Natural killer cell treated with Interleukin-12 subunit alpha and Interleukin-12 subunit beta and Interleukin-15 and Interleukin-18, amount 100 ng/mL, for 72 hours (primary cell): ENCODE results near the gene TMEM156. TPM values are rescaled to one million over a fixed set of nuclear protein-coding genes. Genes with fewer than 3 reads are reported as not detected.
"Not testable (repeated sequence)": the region's sequence is repeated elsewhere in the genome, so short reads cannot be mapped to it uniquely, and the experiment has no call there.

Experiments
- ATAC-seq, 2 donors: fragments of 150-1000 bp; cut with Tn5 transposase in 1 of 2; sonication (Bioruptor Pico), chemical (Tn5 transposase) in 1 of 2; 2 replicates each; pipeline ENCODE4 v1.10.0; 2021
- DNase-seq: peaks from one replicate; pipeline ENCODE4 v3.0.0; 2022; ENCODE audit warnings: low spot score
- H3K27ac Mint-ChIP-seq, 2 donors: 1 replicate in 1 of 2; 2 replicates in 1 of 2; pipeline ENCODE4 v1.8.0; 2022; ENCODE audit warnings: mixed read lengths in 2 of 2, mild to moderate bottlenecking in 1 of 2, moderate library complexity in 1 of 2
- H3K27me3 Mint-ChIP-seq, 2 donors: 1 replicate in 1 of 2; 2 replicates in 1 of 2; pipeline ENCODE4 v1.8.0; 2022; ENCODE audit warnings: mixed read lengths in 2 of 2
- H3K36me3 Mint-ChIP-seq: one replicate; pipeline ENCODE4 v1.8.0; 2022; ENCODE audit warnings: mixed read lengths
- H3K4me1 Mint-ChIP-seq, 2 donors: 1 replicate in 1 of 2; 2 replicates in 1 of 2; pipeline ENCODE4 v1.8.0; 2022; ENCODE audit warnings: low read depth in 2 of 2, mixed read lengths in 2 of 2, mild to moderate bottlenecking in 1 of 2
- H3K4me3 Mint-ChIP-seq: one replicate; pipeline ENCODE4 v1.8.0; 2022; ENCODE audit warnings: mixed read lengths
- H3K9me3 Mint-ChIP-seq: 2 replicates; pipeline ENCODE4 v1.8.0; 2022; ENCODE audit warnings: mixed read lengths
- total RNA-seq, 2 donors: library from RNA; stranded (reverse); gene quantifications; one replicate each; pipeline ENCODE4 v1.2.3, GENCODE V29; 2022

TMEM156 gene
- total RNA-seq, 2 donors from 2014 or later = 7.9 to 10.3 TPM

DNA sequence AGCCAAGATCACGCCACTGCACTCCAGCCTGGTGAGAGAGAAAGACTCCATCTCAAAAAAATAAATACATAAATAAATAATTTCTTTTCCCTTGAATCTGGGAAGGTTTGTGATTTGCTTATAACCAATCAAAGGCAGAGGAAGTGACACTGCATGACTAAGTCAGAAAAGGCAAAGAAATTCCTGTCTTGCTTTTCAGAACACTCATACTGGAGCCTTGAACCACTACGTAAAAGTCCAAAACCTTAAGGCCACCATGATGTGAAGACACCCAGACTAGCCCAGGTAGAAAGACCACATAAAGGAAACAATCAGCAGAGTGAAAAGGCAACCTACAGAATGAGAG is 36.6 kb downstream of the TMEM156 start:
- H3K27me3 Mint-ChIP-seq = no peaks in the 10 kb centered on the region
- H3K27ac Mint-ChIP-seq = no peak overlapping the region
- DNase-seq (no peak), ATAC-seq (no peak)
- H3K9me3 Mint-ChIP-seq = peaks cover 3% of the 10 kb centered on the region
- no peaks in the 10 kb centered on the region for H3K4me1 Mint-ChIP-seq
- no peak overlapping the region for H3K4me3 Mint-ChIP-seq
- peaks cover 6% of the 10 kb centered on the region for H3K36me3 Mint-ChIP-seq

- no peak for DNase-seq
- Mint-ChIP-seq H3K27me3 (no peaks in the 10 kb centered on the region), H3K27ac (no peak overlapping the region), H3K4me3 (no peak overlapping the region), H3K36me3 (no peaks in the 10 kb centered on the region), H3K9me3 (no peaks in the 10 kb centered on the region), H3K4me1 (no peaks in the 10 kb centered on the region)
- ATAC-seq = no peak
Measured at GRCh38 chr4:38994135-38994534, 38.1 kb downstream of the TMEM156 start.

DNA sequence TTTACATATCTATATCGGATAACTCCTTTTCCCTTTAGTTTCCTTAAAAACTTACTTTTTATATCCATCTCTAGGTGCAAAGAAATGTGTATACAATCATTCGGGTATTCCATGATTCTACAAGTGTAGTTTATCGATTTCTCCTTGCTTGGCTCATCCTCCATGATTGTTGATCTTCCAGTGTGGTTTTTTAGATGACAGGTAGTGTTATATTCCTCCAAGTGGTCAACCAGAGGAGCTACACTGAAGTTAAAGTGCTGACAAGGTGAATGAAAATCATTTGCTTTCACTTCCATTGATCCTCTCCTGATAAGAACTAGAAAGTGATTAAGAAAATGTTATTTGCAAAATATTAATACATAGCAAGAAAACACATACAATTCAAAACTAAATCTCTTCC is 38.5 kb downstream of the TMEM156 start:
- no peaks in the 10 kb centered on the region for H3K4me1 Mint-ChIP-seq
- DNase-seq (no peak), ATAC-seq (no peak)
- H3K27me3 Mint-ChIP-seq = no peaks in the 10 kb centered on the region
- H3K9me3 Mint-ChIP-seq = no peaks in the 10 kb centered on the region
- H3K4me3 Mint-ChIP-seq = no peak overlapping the region
- H3K27ac Mint-ChIP-seq = no peak overlapping the region
- no peaks in the 10 kb centered on the region for H3K36me3 Mint-ChIP-seq

- peak in 1 of 2 donors; percentile 13 for ATAC-seq
- DNase-seq = no peak
- Mint-ChIP-seq H3K9me3 (no peaks in the 10 kb centered on the region), H3K4me3 (no peak overlapping the region), H3K27me3 (no peaks in the 10 kb centered on the region), H3K4me1 (peaks cover 0 to 4% of the 10 kb centered on the region in 2 donors), H3K36me3 (no peaks in the 10 kb centered on the region), H3K27ac (no peak overlapping the region)
Measured at GRCh38 chr4:38990241-38990640, 42.0 kb downstream of the TMEM156 start.

- Mint-ChIP-seq H3K27me3 (no peaks in the 10 kb centered on the region), H3K4me3 (no peak overlapping the region), H3K27ac (no peak overlapping the region), H3K36me3 (no peaks in the 10 kb centered on the region), H3K9me3 (no peaks in the 10 kb centered on the region), H3K4me1 (peaks cover 0 to 4% of the 10 kb centered on the region in 2 donors)
- ATAC-seq = no peak
- no peak for DNase-seq
Measured at GRCh38 chr4:38989487-38989886, 42.7 kb downstream of the TMEM156 start.

DNA sequence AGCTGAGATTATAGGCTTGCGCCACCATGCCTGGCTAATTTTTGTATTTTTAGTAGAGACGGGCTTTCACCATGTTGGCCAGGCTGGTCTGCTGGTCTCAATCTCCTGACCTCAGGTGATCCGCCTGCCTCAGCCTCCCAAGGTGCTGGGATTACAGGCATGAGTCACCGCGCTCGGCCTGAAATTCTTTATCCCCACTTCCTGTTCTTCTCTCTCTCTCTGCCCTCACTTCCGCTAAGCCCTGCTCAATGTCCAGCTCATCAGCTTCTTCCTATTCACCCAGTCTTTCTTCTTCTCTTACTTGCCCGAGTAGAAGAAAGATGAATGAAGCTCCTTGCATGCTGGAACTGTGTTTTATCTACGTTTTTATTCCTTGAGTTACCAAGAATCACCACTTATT is 43.9 kb downstream of the TMEM156 start:
- not testable (repeated sequence) for H3K4me1 Mint-ChIP-seq, DNase-seq, H3K27me3 Mint-ChIP-seq, ATAC-seq, H3K4me3 Mint-ChIP-seq, H3K9me3 Mint-ChIP-seq, H3K36me3 Mint-ChIP-seq
- peak overlapping the region in 1 of 2 donors; percentile 3 for H3K27ac Mint-ChIP-seq

DNA sequence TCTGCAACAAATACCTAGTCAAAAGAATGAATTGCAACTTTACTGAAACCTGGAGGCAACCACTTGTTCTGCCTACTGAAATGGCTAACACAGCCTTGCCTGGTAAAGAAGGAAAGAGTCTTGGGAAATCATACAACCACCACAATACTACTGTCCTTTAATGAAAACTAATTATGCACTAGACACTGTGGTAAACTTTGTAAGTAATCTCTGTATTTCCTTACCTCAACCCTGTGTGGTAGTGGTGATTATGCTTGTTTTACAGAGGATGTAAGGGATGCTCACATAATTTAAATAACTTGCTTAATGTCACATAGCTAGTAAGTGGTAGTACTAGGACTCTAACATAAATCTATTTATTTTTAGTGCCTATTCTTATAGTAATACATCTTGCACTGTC is 44.7 kb downstream of the TMEM156 start:
- H3K27ac Mint-ChIP-seq = peak overlapping the region in 1 of 2 donors; percentile 3
- H3K4me3 Mint-ChIP-seq = no peak overlapping the region
- peak; percentile 43 to 60 for ATAC-seq
- H3K4me1 Mint-ChIP-seq = peaks cover 0 to 7% of the 10 kb centered on the region in 2 donors
- no peaks in the 10 kb centered on the region for H3K27me3 Mint-ChIP-seq
- H3K36me3 Mint-ChIP-seq = peaks cover 2% of the 10 kb centered on the region
- DNase-seq = no peak
- no peaks in the 10 kb centered on the region for H3K9me3 Mint-ChIP-seq

GRCh38 chr4:38985410-38986100 is 46.7 kb downstream of the TMEM156 start:
- Mint-ChIP-seq H3K36me3 (peaks cover 8% of the 10 kb centered on the region), H3K27ac (peak overlapping the region in 1 of 2 donors; percentile 74), H3K4me1 (peaks cover 7 to 8% of the 10 kb centered on the region in 2 donors), H3K9me3 (no peaks in the 10 kb centered on the region), H3K4me3 (no peak overlapping the region), H3K27me3 (no peaks in the 10 kb centered on the region)
- DNase-seq (no peak), ATAC-seq (no peak)

GRCh38 chr4:38983787-38984598 is 48.2 kb downstream of the TMEM156 start:
- peaks cover 12% of the 10 kb centered on the region for H3K36me3 Mint-ChIP-seq
- peaks cover 8 to 10% of the 10 kb centered on the region in 2 donors for H3K4me1 Mint-ChIP-seq
- no peaks in the 10 kb centered on the region for H3K9me3 Mint-ChIP-seq
- no peaks in the 10 kb centered on the region for H3K27me3 Mint-ChIP-seq
- ATAC-seq (no peak), DNase-seq (no peak)
- H3K27ac Mint-ChIP-seq = peak overlapping the region in 1 of 2 donors; percentile 3
- no peak overlapping the region for H3K4me3 Mint-ChIP-seq

DNA sequence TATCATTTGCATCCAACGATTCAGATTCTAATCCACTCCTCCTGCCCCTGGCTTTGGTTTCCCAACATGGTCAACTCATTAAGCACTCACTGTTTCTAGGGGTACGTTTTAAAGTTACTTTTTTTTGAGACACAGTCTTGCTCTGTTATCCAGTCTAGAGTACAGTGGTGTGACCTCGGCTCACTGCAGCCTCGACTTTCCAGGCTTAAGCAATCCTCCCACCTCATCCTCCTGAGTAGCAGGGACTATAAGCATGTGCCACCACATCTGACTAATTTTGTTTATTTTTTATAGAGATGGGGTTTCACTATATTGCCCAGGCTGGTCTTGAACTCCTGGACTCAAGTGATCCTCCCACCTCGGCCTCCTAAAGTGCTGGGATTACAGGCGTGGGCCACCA is 48.9 kb downstream of the TMEM156 start:
- Mint-ChIP-seq H3K4me1 (peaks cover 8 to 10% of the 10 kb centered on the region in 2 donors), H3K4me3 (no peak overlapping the region), H3K9me3 (no peaks in the 10 kb centered on the region), H3K27ac (no peak overlapping the region), H3K27me3 (no peaks in the 10 kb centered on the region), H3K36me3 (peaks cover 12% of the 10 kb centered on the region)
- ATAC-seq (no peak), DNase-seq (no peak)

DNA sequence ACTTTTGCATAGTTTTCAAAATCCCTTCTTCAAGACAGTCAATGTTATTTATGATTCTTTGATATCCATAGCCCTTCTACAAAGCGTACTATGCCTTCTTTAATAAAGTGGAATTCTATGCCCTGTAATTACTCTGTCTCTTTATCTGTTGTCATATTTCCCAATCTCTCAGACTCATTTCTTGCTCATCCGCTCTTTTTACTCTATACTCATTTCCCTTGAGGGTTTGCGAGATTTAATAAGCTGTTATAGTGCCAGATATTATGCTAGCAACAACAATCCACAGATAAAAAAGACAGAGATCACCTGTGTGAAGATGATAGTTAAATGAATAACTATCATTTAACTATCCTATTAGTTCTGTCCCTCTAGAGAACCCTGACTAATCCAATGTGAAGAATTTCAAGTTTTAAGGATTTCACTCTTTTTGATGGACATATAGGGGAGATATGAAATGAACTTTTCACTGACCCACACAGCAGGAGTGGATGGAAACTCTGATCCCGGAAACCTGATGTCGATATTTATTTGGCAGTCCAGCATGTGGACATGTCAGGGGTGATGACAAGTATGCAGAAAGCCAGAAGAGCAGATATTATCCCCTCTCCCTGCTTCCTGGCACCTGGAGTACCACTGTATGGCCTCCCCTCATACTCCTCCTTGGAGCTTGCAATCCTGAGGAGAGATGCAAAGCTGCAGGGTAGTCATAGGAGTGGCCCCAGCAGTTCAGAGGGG is 49.7 kb downstream of the TMEM156 start:
- peaks cover 12% of the 10 kb centered on the region for H3K36me3 Mint-ChIP-seq
- H3K27ac Mint-ChIP-seq = no peak overlapping the region
- H3K9me3 Mint-ChIP-seq = no peaks in the 10 kb centered on the region
- peaks cover 8 to 10% of the 10 kb centered on the region in 2 donors for H3K4me1 Mint-ChIP-seq
- H3K4me3 Mint-ChIP-seq = no peak overlapping the region
- no peak for DNase-seq
- no peak for ATAC-seq
- no peaks in the 10 kb centered on the region for H3K27me3 Mint-ChIP-seq

DNA sequence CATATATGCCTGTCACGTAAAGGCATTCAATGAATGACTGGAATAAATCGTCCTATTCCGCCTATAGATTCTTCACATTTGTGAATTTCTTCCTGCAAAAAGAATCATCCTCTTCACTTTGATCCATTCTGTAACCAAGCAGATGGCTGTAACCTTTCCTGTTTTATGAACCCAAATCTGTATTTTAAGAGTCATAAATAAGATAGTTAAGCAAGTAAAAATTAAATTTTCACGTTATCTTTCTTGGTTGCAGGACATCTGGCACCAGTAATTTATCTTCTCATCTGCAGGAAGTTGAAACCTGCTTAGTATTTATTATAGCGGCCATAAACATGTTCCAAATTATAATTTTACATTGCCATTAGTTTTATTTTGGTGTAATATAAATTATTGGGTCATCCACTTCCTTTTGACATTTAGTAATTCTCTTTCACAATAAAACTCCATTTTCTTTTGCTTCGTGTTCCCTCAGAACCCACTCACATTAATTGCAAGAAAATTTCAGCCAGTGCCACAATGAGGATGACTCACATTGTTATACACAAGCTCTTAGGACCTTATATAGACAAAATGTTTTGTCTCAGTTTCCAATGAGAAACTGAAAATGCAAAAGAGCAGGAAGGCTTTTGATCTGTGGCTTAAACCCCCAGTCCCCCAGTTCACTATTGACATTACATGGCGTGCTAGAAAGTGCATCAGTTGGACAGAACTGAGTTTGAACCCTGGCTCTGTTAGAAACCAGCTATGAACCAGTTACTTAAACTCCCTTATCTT is 51.1 kb downstream of the TMEM156 start:
- DNase-seq (no peak), ATAC-seq (peak in 1 of 2 donors; percentile 49)
- H3K36me3 Mint-ChIP-seq = peaks cover 12% of the 10 kb centered on the region
- H3K27ac Mint-ChIP-seq = peak overlapping the region in 1 of 2 donors; percentile 47
- H3K4me1 Mint-ChIP-seq = peaks cover 8% of the 10 kb centered on the region in 2 donors
- H3K9me3 Mint-ChIP-seq = no peaks in the 10 kb centered on the region
- H3K27me3 Mint-ChIP-seq = no peaks in the 10 kb centered on the region
- no peak overlapping the region for H3K4me3 Mint-ChIP-seq

DNA sequence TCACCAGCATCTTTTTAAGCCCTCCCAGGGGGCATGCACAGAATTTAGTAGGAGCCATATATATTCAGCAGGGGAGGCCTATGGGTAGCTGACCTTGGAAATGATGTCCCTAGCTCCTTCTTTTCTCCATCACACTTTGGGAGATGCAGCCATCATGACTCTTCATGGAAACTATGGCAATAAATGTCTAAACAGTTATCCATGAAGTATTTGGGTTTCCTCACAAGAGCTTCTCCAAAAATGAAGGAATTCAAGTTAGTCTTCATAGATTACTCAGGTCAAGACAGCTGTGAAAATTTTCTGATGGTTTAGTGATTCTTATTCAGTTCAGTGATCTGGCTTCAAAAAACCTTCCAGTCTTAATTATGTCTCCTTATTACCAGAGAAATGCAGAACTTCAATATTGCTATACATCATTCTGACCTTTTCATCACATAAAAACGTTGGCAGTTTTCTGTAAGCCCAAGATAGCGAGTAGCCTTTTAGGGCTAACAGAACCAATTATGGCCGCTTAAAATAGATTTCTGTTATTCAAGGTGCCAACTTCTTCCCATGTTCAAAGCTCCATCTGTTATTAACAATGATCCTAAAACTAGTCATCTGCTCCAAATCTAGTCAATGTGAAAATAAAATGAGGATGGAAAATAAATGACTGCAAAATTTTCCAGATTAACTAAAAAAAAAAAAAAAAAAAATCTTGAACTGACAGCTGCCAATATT is 52.5 kb downstream of the TMEM156 start:
- DNase-seq = no peak
- Mint-ChIP-seq H3K9me3 (no peaks in the 10 kb centered on the region), H3K36me3 (peaks cover 12% of the 10 kb centered on the region), H3K4me1 (peaks cover 6 to 8% of the 10 kb centered on the region in 2 donors), H3K4me3 (no peak overlapping the region), H3K27ac (no peak overlapping the region), H3K27me3 (no peaks in the 10 kb centered on the region)
- ATAC-seq = no peak
